GM12874 (cell line): ENCODE measurements around the gene DNM1.

ENCODE experiments used
- TF ChIP-seq, protein P1 (sequence below): IDR thresholded peaks from 2 replicates; pipeline ENCODE4 v1.5.1; 2011; ENCODE audit warnings: low read depth, mild to moderate bottlenecking, control low read depth, low read length, moderate library complexity; ENCODE audit not compliant: insufficient read depth

DNM1 gene

GRCh38 chr9:128275198-128276007 lies 72.2 kb downstream of the DNM1 start, which contains the start of gene GOLGA2:
Gene GOLGA2 (minus strand): TSS chr9:128276007. CDS start chr9:128275976, 31 bp downstream.
- TF ChIP-seq, protein P1, sequence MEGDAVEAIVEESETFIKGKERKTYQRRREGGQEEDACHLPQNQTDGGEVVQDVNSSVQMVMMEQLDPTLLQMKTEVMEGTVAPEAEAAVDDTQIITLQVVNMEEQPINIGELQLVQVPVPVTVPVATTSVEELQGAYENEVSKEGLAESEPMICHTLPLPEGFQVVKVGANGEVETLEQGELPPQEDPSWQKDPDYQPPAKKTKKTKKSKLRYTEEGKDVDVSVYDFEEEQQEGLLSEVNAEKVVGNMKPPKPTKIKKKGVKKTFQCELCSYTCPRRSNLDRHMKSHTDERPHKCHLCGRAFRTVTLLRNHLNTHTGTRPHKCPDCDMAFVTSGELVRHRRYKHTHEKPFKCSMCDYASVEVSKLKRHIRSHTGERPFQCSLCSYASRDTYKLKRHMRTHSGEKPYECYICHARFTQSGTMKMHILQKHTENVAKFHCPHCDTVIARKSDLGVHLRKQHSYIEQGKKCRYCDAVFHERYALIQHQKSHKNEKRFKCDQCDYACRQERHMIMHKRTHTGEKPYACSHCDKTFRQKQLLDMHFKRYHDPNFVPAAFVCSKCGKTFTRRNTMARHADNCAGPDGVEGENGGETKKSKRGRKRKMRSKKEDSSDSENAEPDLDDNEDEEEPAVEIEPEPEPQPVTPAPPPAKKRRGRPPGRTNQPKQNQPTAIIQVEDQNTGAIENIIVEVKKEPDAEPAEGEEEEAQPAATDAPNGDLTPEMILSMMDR, result no peak

GRCh38 chr9:128276008-128276573 lies 72.9 kb downstream of the DNM1 start, which contains the start of gene SWI5:
Gene SWI5 (plus strand): TSS chr9:128276276.
- TF ChIP-seq, protein P1, result no peak

DNA sequence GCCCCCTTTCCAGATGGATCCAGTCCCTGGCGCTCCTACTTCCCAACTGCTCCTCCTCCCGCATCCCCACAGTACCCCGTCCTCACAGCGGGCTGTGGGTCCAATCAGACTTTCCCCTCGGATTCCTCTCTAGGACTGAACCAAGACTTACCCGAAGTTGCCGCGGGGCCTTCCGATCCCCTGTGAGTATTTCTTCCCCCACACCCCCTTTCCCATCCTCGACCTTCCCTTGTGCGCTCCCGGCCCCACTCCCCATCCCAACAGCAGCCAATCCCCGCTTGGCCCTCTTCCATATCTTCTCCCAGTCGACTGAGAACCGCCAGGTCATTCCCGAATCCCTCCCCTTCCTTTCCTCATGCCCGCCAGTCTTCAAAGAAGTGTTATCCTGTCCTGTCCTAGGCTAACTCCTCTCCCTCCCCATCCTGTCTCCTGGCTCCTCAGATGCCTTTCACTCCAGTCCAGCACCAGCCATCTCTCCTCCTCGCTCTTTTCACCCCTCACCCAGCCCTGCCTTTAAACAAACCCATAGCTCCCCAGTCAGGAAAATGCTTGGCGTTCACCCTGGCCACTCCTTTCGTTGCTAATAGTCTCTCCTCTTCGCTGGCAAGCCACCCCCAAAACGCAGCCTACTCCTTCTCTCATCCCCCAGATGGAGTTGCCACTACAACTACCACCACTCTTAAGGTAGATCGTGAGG lies 73.5 kb downstream of the DNM1 start:
- TF ChIP-seq, protein P1, result no peak

GRCh38 chr9:128280084-128280622 lies 77.0 kb downstream of the DNM1 start:
- TF ChIP-seq, protein P1, result no peak

- TF ChIP-seq, protein P1, result no peak
Observed at GRCh38 chr9:128282500-128282899, 79.3 kb downstream of the DNM1 start.

GRCh38 chr9:128285033-128285784 lies 82.0 kb downstream of the DNM1 start:
- TF ChIP-seq, protein P1, result no peak

DNA sequence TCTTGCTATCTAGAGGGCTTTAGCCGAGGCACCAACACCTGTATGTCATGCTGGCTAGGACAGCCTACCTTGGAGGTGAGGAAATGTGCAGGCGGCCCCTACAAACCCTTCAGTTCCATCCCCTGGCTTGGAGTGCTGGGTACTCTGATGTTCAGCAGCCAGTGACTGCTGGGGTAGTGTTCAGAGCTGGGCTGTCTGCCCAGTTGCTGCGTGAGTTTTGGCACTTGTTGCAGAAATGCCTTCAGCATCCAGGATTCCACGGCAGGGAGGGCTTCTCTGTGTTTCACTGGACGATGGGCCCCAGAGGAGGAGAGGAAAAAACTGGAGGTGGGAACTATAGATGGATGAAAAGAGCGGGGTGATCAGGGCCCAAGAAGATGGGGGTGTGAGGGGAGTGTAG lies 83.3 kb downstream of the DNM1 start:
- TF ChIP-seq, protein P1, result no peak
